AG10803 (cell line): ENCODE measurements around the gene GATA5.

Experiments
- DNase-seq: peaks from one replicate; pipeline ENCODE4 v3.0.0; 2010; ENCODE audit warnings: low read depth
- H3K4me3 ChIP-seq: 2 replicates; pipeline ENCODE4 v1.5.1; 2011; ENCODE audit warnings: mild to moderate bottlenecking, low read length, control low read depth
- CTCF ChIP-seq: conservative IDR thresholded peaks from 2 replicates; pipeline ENCODE4 v1.5.1; 2011; ENCODE audit warnings: mild to moderate bottlenecking, low read length, control low read depth, inconsistent platforms

The GATA5 gene

GRCh38 chr20:62439218-62439617 lies 36.6 kb downstream of the GATA5 start:
- no peak overlapping the region for H3K4me3 ChIP-seq
- no peak for TF ChIP-seq CTCF
- DNase-seq: no peak

GRCh38 chr20:62437927-62438326 lies 37.9 kb downstream of the GATA5 start:
- H3K4me3 ChIP-seq: no peak overlapping the region
- TF ChIP-seq CTCF: no peak
- no peak for DNase-seq

GRCh38 chr20:62437496-62437895 lies 38.3 kb downstream of the GATA5 start:
- TF ChIP-seq CTCF: no peak
- DNase-seq: no peak
- no peak overlapping the region for H3K4me3 ChIP-seq

GRCh38 chr20:62436692-62437091 lies 39.1 kb downstream of the GATA5 start:
- DNase-seq: no peak
- TF ChIP-seq CTCF: no peak
- no peak overlapping the region for H3K4me3 ChIP-seq

- H3K4me3 ChIP-seq: no peak overlapping the region
- no peak for DNase-seq
- no peak for TF ChIP-seq CTCF
These were observed 41.9 kb downstream of the GATA5 start for GRCh38 chr20:62433658-62434497.

- H3K4me3 ChIP-seq: no peak overlapping the region
- DNase-seq: no peak
- no peak for TF ChIP-seq CTCF
These were observed 44.8 kb downstream of the GATA5 start for GRCh38 chr20:62430866-62431447.

GRCh38 chr20:62430311-62430853 lies 45.4 kb downstream of the GATA5 start:
- no peak overlapping the region for H3K4me3 ChIP-seq
- TF ChIP-seq CTCF: no peak
- no peak for DNase-seq
